Left ventricle myocardium inferior (tissue), 1 donor: ENCODE results near the gene NTNG1. TPM values are rescaled to one million over a fixed set of nuclear protein-coding genes. Genes with fewer than 3 reads are reported as not detected.

Experiments used
- DNase-seq: peaks from one replicate; pipeline ENCODE4 v3.0.0-alpha.2; 2020
- H3K27ac ChIP-seq: fragments of 200-600 bp; replicated peaks from 2 replicates; pipeline ENCODE4 v1.8.0; 2021
- H3K27me3 ChIP-seq: fragments of 200-600 bp; 2 replicates; pipeline ENCODE4 v1.8.0; 2021; ENCODE audit warnings: low read depth
- H3K36me3 ChIP-seq: fragments of 200-600 bp; 2 replicates; pipeline ENCODE4 v1.8.0; 2021
- H3K4me1 ChIP-seq: fragments of 200-600 bp; 2 replicates; pipeline ENCODE4 v1.8.0; 2021
- H3K4me3 ChIP-seq: fragments of 200-600 bp; 2 replicates; pipeline ENCODE4 v1.8.0; 2021; ENCODE audit warnings: mild to moderate bottlenecking, moderate library complexity
- H3K9me3 ChIP-seq: fragments of 200-600 bp; replicated peaks from 2 replicates; pipeline ENCODE4 v1.8.0; 2021
- intact Hi-C: fragments of 100-400 bp; cut with micrococcal nuclease; formaldehyde crosslinking; loops from one replicate; pipeline ENCODE4 v1.11.0; 2022
- total RNA-seq: library from RNA; stranded (reverse); fragmentation: NEBNext Ultra II Directional; extraction: Animal tissue kit (Norgen Biotek cat#: 25700); gene quantifications from one replicate; pipeline ENCODE4 v1.2.1, GENCODE V29; 2021
- TF ChIP-seq, protein P1 (sequence below): fragments of 200-600 bp; IDR thresholded peaks from 2 replicates; pipeline ENCODE4 v1.8.0; 2021; ENCODE audit warnings: antibody characterized with exemption, mild to moderate bottlenecking, borderline replicate concordance
- donor health status: DM: no; HTN: yes; CAD: no; lungs with severe emphysema.

Gene NTNG1
- total RNA-seq, 1 donor from 2014 or later: 0.30 TPM

DNA sequence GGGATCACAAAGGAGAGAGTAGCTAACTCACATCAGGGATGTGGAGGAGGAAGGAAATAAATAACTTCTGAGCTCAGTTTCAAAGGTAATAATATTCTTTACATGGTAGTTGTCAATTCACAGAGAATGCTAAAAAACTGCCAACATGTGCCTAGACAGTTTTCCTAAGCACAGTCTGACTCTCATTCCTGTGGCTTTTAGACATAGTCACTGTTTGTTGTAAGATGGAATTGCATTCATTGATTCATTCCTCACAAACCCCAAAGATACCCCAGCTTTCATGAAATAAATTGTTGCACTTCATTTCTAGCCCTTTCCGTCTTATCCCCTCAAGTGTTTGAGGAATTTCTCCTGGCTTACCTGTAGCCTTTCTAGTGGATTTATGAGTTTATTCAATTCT is 263.9 kb downstream of the NTNG1 start:
- no peaks in the 10 kb centered on the region for H3K27me3 ChIP-seq
- H3K36me3 ChIP-seq: no peaks in the 10 kb centered on the region
- H3K4me1 ChIP-seq: no peaks in the 10 kb centered on the region
- H3K9me3 ChIP-seq: no peaks in the 10 kb centered on the region
- no peak for DNase-seq
- intact Hi-C loops: no loop called here
- H3K27ac ChIP-seq: no peak overlapping the region
- H3K4me3 ChIP-seq: no peak overlapping the region
- TF ChIP-seq, protein P1, sequence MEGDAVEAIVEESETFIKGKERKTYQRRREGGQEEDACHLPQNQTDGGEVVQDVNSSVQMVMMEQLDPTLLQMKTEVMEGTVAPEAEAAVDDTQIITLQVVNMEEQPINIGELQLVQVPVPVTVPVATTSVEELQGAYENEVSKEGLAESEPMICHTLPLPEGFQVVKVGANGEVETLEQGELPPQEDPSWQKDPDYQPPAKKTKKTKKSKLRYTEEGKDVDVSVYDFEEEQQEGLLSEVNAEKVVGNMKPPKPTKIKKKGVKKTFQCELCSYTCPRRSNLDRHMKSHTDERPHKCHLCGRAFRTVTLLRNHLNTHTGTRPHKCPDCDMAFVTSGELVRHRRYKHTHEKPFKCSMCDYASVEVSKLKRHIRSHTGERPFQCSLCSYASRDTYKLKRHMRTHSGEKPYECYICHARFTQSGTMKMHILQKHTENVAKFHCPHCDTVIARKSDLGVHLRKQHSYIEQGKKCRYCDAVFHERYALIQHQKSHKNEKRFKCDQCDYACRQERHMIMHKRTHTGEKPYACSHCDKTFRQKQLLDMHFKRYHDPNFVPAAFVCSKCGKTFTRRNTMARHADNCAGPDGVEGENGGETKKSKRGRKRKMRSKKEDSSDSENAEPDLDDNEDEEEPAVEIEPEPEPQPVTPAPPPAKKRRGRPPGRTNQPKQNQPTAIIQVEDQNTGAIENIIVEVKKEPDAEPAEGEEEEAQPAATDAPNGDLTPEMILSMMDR: no peak

- TF ChIP-seq, protein P1: no peak
- no peak for DNase-seq
- Histone ChIP-seq H3K27me3 (no peaks in the 10 kb centered on the region), H3K9me3 (no peaks in the 10 kb centered on the region), H3K36me3 (no peaks in the 10 kb centered on the region), H3K27ac (no peak overlapping the region), H3K4me3 (no peak overlapping the region), H3K4me1 (no peaks in the 10 kb centered on the region)
- intact Hi-C loops: no loop called here
Measured at GRCh38 chr1:107405236-107405635, 264.4 kb downstream of the NTNG1 start.

DNA sequence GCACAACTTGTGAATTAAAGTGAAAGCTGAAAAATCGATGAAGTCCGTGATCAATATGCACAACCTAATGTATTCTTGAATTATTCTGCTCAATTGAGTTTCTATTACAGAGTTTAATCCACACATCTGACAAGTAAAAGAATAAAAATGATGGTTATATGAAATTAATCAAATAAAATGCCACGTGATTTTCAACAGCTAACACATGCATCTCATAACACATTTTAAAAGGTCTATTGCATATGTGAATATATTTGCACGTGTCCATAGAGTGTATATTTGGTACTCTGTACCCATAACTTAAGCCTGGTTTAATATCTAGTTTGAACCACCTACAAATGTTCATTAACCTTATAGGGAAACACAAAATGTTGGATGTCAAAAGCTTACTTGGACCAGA is 266.2 kb downstream of the NTNG1 start:
- H3K9me3 ChIP-seq: no peaks in the 10 kb centered on the region
- H3K27ac ChIP-seq: no peak overlapping the region
- TF ChIP-seq, protein P1: no peak
- H3K27me3 ChIP-seq: no peaks in the 10 kb centered on the region
- H3K36me3 ChIP-seq: no peaks in the 10 kb centered on the region
- no peak overlapping the region for H3K4me3 ChIP-seq
- H3K4me1 ChIP-seq: no peaks in the 10 kb centered on the region
- intact Hi-C loops: no loop called here
- no peak for DNase-seq

DNA sequence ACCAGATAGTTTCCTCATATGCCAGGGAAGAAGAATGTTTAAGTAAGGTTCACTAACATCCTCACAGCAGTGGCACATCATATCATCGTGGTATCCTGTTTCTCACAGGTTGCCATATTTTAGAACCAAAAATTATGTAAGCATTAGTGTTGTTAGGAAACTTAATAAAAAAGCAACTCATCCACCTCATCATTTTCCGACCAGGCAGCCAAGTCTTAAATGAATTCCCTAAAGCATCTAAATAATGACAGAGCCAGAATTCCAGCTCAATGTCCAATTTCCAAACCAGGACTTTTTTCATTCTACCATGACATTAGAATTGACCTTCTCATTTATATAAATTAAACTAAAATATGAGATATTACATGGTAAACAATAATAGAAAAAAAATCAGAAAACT is 272.7 kb downstream of the NTNG1 start:
- TF ChIP-seq, protein P1: no peak
- Histone ChIP-seq H3K36me3 (no peaks in the 10 kb centered on the region), H3K4me3 (no peak overlapping the region), H3K9me3 (no peaks in the 10 kb centered on the region), H3K27me3 (no peaks in the 10 kb centered on the region), H3K27ac (no peak overlapping the region), H3K4me1 (no peaks in the 10 kb centered on the region)
- no peak for DNase-seq
- intact Hi-C loops: no loop called here

DNA sequence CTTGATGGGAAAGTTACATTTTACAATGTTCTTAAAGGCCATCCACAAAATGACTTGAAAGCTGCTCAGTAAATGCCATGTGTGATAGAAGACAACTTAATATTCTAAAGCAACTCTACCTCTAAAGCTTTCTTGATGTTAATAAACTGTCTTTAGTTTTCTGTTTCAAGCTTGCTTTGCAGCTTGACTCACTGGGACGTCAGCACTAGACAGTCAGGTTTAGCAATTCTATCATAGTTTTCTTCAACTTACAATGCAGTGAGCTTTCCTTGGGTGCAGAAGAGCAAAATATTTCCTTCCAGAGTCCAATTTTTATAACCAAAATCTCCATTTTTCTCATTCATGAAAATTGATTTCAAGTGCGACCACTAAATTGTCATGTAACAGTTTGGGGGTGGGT is 273.1 kb downstream of the NTNG1 start:
- H3K36me3 ChIP-seq: no peaks in the 10 kb centered on the region
- TF ChIP-seq, protein P1: no peak
- no peak for DNase-seq
- no peaks in the 10 kb centered on the region for H3K4me1 ChIP-seq
- H3K27me3 ChIP-seq: no peaks in the 10 kb centered on the region
- no peaks in the 10 kb centered on the region for H3K9me3 ChIP-seq
- no peak overlapping the region for H3K27ac ChIP-seq
- H3K4me3 ChIP-seq: no peak overlapping the region
- intact Hi-C loops: no loop called here

DNA sequence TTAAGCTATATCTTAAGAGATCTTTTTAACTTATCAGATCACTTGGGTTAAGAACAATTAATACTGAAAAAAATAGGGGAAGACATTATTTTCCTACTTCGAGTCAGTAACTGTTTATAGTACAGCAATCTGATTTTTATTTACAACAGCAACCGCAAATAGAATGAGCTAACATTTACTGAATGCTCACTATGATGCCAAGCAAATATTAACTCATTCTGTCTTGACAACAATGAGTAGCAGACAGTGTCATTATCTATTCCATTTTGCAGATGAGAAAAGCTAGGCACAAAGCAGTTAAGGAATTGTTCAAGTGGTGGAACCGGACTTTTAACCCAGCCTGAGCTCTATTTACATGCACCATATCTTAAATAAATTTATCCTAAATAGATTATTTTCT is 273.7 kb downstream of the NTNG1 start:
- TF ChIP-seq, protein P1: no peak
- Histone ChIP-seq H3K27ac (no peak overlapping the region), H3K36me3 (no peaks in the 10 kb centered on the region), H3K27me3 (no peaks in the 10 kb centered on the region), H3K9me3 (no peaks in the 10 kb centered on the region), H3K4me3 (no peak overlapping the region), H3K4me1 (no peaks in the 10 kb centered on the region)
- intact Hi-C loops: no loop called here
- no peak for DNase-seq
